Suppressor macrophage treated with lipopolysaccharide for 4 hours (primary cell): ENCODE results near the gene EIPR1.

Experiments used
- DNase-seq: peaks from one replicate; pipeline ENCODE4 v3.0.0-alpha.2; 2020

The EIPR1 gene

GRCh38 chr2:3355951-3356569 lies 21.6 kb downstream of the EIPR1 start:
- DNase-seq, result no peak

- no peak for DNase-seq
Observed at GRCh38 chr2:3354986-3355385, 22.6 kb downstream of the EIPR1 start.

- no peak for DNase-seq
Observed at GRCh38 chr2:3349211-3349693, 28.4 kb downstream of the EIPR1 start.

GRCh38 chr2:3348767-3349166 lies 28.9 kb downstream of the EIPR1 start:
- no peak for DNase-seq

- no peak for DNase-seq
Observed at GRCh38 chr2:3345621-3346020, 32.0 kb downstream of the EIPR1 start.

GRCh38 chr2:3344897-3345296 lies 32.7 kb downstream of the EIPR1 start:
- no peak for DNase-seq

GRCh38 chr2:3343012-3343411 lies 34.6 kb downstream of the EIPR1 start:
- DNase-seq, result no peak

GRCh38 chr2:3342324-3342723 lies 35.3 kb downstream of the EIPR1 start:
- no peak for DNase-seq

- no peak for DNase-seq
Observed at GRCh38 chr2:3341336-3341735, 36.3 kb downstream of the EIPR1 start.

GRCh38 chr2:3340144-3340543 lies 37.5 kb downstream of the EIPR1 start:
- DNase-seq, result no peak

- DNase-seq, result no peak
Observed at GRCh38 chr2:3338340-3338739, 39.3 kb downstream of the EIPR1 start.

- DNase-seq, result no peak
Observed at GRCh38 chr2:3336844-3337243, 40.8 kb downstream of the EIPR1 start.

- no peak for DNase-seq
Observed at GRCh38 chr2:3334392-3335345, 42.9 kb downstream of the EIPR1 start.

GRCh38 chr2:3332133-3332532 lies 45.5 kb downstream of the EIPR1 start:
- DNase-seq, result no peak

GRCh38 chr2:3329491-3329890 lies 48.1 kb downstream of the EIPR1 start:
- no peak for DNase-seq

- DNase-seq, result no peak
Observed at GRCh38 chr2:3326871-3327270, 50.7 kb downstream of the EIPR1 start.

GRCh38 chr2:3326182-3326537 lies 51.5 kb downstream of the EIPR1 start:
- DNase-seq, result no peak

GRCh38 chr2:3325458-3326181 lies 52.0 kb downstream of the EIPR1 start:
- DNase-seq, result no peak

- no peak for DNase-seq
Observed at GRCh38 chr2:3324404-3325281, 53.0 kb downstream of the EIPR1 start.

GRCh38 chr2:3324036-3324386 lies 53.6 kb downstream of the EIPR1 start:
- no peak for DNase-seq

- DNase-seq, result no peak
Observed at GRCh38 chr2:3323360-3324035, 54.1 kb downstream of the EIPR1 start.
